Measurements from ENCODE around the gene EFNA1.

DNA sequence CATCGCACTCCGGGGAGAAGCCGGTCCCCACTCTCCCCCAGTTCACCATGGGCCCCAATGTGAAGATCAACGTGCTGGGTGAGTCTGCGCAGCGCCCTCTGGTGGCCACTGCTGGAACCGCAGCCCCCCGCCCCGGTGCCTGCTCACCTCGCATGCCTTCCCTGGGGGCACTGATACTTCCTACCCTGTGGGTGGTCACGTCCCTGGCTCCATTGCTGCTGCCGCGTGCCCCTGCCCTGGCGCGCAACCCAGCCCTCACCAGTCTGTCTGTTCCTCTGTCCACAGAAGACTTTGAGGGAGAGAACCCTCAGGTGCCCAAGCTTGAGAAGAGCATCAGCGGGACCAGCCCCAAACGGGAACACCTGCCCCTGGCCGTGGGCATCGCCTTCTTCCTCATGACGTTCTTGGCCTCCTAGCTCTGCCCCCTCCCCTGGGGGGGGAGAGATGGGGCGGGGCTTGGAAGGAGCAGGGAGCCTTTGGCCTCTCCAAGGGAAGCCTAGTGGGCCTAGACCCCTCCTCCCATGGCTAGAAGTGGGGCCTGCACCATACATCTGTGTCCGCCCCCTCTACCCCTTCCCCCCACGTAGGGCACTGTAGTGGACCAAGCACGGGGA, 41.4 kb upstream of the EFNA1 start:
- TF ChIP-seq CTCF (conservative IDR thresholded peaks at IDR 0.05; ENCODE audit: low read length) (peak; percentile 83), EZH2phosphoT487 (IDR thresholded peaks at IDR 0.05; ENCODE audit: borderline replicate concordance) (no peak)
